Transverse colon (tissue), 4 donors: ENCODE measurements around the gene LTA. TPM values are rescaled to one million over a fixed set of nuclear protein-coding genes. Genes with fewer than 3 reads are reported as not detected.

Experiments used
- DNase-seq: peaks from one replicate; pipeline ENCODE4 v3.0.0-alpha.2; 2019
- H3K27ac ChIP-seq, 4 donors: fragments of 200-600 bp; sonication (generic); 2 replicates each; pipeline ENCODE4 v1.5.1; 2016 to 2018; ENCODE audit warnings: inconsistent platforms in 4 of 4
- H3K27me3 ChIP-seq: fragments of 200-600 bp; sonication (generic); 2 replicates; pipeline ENCODE4 v1.5.1; 2017; ENCODE audit warnings: inconsistent platforms
- H3K36me3 ChIP-seq, 4 donors: fragments of 200-600 bp; sonication (generic); 2 replicates each; pipeline ENCODE4 v1.5.1; 2017 to 2019; ENCODE audit warnings: inconsistent platforms in 4 of 4
- H3K4me1 ChIP-seq, 4 donors: fragments of 200-600 bp; sonication (generic); 2 replicates each; pipeline ENCODE4 v1.5.1; 2017 to 2020; ENCODE audit warnings: inconsistent platforms in 4 of 4
- H3K4me3 ChIP-seq, 4 donors: fragments of 200-600 bp; sonication (generic); 1 replicate in 1 of 4; 2 replicates in 3 of 4; pipeline versions ENCODE4 v1.5.1 to v1.6.1; 2017 to 2019; ENCODE audit warnings: inconsistent platforms in 4 of 4
- H3K9me3 ChIP-seq, 2 donors: fragments of 200-600 bp; sonication (generic); 2 replicates each; pipeline ENCODE4 v1.5.1; 2017 to 2019; ENCODE audit warnings: inconsistent platforms in 2 of 2
- CTCF ChIP-seq, 5 experiments: fragments of 200-600 bp in 3 of 5; fragments of 450-650 bp in 2 of 5; sonication (generic) in 3 of 5; IDR thresholded peaks; 1 replicate in 2 of 5; 2 replicates in 3 of 5; pipeline ENCODE4 v1.5.1; 2016 to 2017; ENCODE audit warnings: antibody characterized with exemption in 5 of 5, inconsistent platforms in 3 of 5, mild to moderate bottlenecking in 2 of 5, moderate library complexity in 1 of 5
- EP300 ChIP-seq: sonication (generic); formaldehyde crosslinking; IDR thresholded peaks from one replicate; pipeline ENCODE4 v1.6.1; 2017; ENCODE audit warnings: antibody characterized with exemption, low read depth
- POLR2A ChIP-seq: fragments of 450-650 bp; IDR thresholded peaks from one replicate; pipeline ENCODE4 v1.6.1; 2016; ENCODE audit warnings: antibody characterized with exemption, mild to moderate bottlenecking, moderate library complexity
- POLR2AphosphoS5 ChIP-seq, 3 donors: sonication (generic); formaldehyde crosslinking; IDR thresholded peaks; one replicate each; pipeline ENCODE4 v1.6.1; 2016; ENCODE audit warnings: antibody characterized with exemption in 3 of 3
- WGBS, 2 donors: methylation state at CpG; one replicate each; pipeline ENCODE4 v1.1.5; 2018; ENCODE audit warnings: low coverage in 1 of 2; 5-methylcytosine and 5-hydroxymethylcytosine counted together
- in situ Hi-C, 4 donors: fragments of 200-750 bp; cut with MboI; loops; one replicate each; pipeline versions ENCODE4 v1.15.0 to v1.15.1; 2017; ENCODE audit warnings: low sequenced_read_pairs in 3 of 4, low pct_ligation_motif_present in 1 of 4, low pct_unique_long_range_greater_than_20kb in 1 of 4
- intact Hi-C: fragments of 100-400 bp; cut with DNase I; formaldehyde crosslinking; loops from one replicate; pipeline ENCODE4 v1.15.1; 2023; ENCODE audit warnings: low total_unique reads
- total RNA-seq, 4 donors: library from RNA; depleted of rRNA; stranded (reverse); fragments of >200 nt; gene quantifications; one replicate each; pipeline ENCODE4 v1.1.0, GENCODE V29; 2016

The LTA gene
- total RNA-seq, 4 donors from 2014 or later = not detected

DNA sequence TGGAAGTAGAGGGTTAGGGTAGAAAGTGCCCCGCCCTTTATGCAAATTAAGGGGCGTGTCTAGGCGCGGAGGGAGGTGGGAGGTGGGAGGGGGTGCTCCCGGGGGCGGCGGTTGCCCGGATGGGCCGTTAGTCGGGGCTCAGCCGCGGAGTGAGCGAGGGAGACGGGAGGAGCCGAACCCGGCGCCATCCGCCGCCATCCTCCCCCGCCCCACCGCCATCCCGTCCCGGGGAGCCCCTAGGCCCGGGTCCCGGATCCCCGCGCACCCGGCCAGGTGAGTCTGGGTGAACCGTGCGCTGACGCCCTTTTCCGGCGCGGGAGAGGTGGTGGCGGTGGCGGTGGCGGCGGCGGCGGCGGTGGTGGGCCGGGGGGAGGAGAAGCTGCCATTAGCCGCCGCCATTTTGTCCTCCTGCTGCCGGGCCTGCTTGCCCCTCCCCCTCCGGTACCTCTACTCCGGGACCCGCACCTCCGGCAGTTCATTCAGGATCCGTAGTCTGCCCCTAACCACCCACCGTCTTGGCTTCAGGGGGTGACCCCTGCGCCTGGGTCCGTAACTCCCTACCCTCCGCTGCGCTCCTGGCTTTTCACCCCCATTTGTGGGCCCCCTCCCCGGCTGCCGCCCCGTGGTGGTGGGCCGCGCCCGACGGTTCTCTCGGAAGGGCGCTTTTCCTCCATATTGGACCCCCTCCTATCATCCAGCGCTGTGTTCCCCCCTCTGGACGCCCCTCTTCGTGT, 48.7 kb downstream of the LTA start, which contains the start of gene PRRC2A:
TSS of gene PRRC2A (plus strand) at position 130 of the 734 bp plus-strand sequence. CDS start 2,075 bp downstream, outside the sequence.
- Histone ChIP-seq H3K27me3 (no peaks in the 10 kb centered on the region), H3K36me3 (peaks cover 0 to 23% (median 13%) of the 10 kb centered on the region in 4 donors), H3K9me3 (no peaks in the 10 kb centered on the region), H3K4me3 (peak within 1 kb of the TSS; percentile 64 to 99 (median 76)), H3K4me1 (peaks cover 0 to 22% (median 20%) of the 10 kb centered on the region in 4 donors), H3K27ac (peak within 1 kb of the TSS; percentile 94 to 99 (median 97))
- TF ChIP-seq EP300 = no peak
- TF ChIP-seq POLR2AphosphoS5 (IDR thresholded peaks at IDR 0.05) = peak in 1 of 3 donors; percentile 39
- no peak for TF ChIP-seq POLR2A
- TF ChIP-seq CTCF (IDR thresholded peaks at IDR 0.05) = no peak
- DNase-seq = peak; percentile 96
- in situ Hi-C loops (no loop called here), intact Hi-C loops (no loop called here)
- 0% methylated on average over 4 to 29 of the region's 67 CpGs for WGBS, 2 donors

- Histone ChIP-seq H3K4me1 (peaks cover 0 to 22% (median 20%) of the 10 kb centered on the region in 4 donors), H3K27ac (peak overlapping the region; percentile 94 to 99 (median 97)), H3K9me3 (no peaks in the 10 kb centered on the region), H3K4me3 (peak overlapping the region; percentile 64 to 99 (median 76)), H3K27me3 (no peaks in the 10 kb centered on the region), H3K36me3 (peaks cover 0 to 30% (median 16%) of the 10 kb centered on the region in 4 donors)
- in situ Hi-C loops = no loop called here
- WGBS, 2 donors = 5 to 6% methylated on average over 9 to 15 of the region's 15 CpGs
- intact Hi-C loops = no loop called here
- DNase-seq = no peak
- TF ChIP-seq EP300 (no peak), CTCF (IDR thresholded peaks at IDR 0.05) (no peak), POLR2A (no peak), POLR2AphosphoS5 (IDR thresholded peaks at IDR 0.05) (no peak)
Measured at GRCh38 chr6:31621320-31621939, 49.3 kb downstream of the LTA start.

- H3K4me3 ChIP-seq = peak overlapping the region in 3 of 4 donors; percentile 73 to 99 (median 79)
- DNase-seq = peak; percentile 33
Measured at GRCh38 chr6:31621991-31622390, 49.9 kb downstream of the LTA start.

More at GRCh38 chr6:31621991-31622390, 49.9 kb downstream of the LTA start:
- intact Hi-C loops = no loop called here
- H3K27me3 ChIP-seq = no peaks in the 10 kb centered on the region
- TF ChIP-seq POLR2AphosphoS5 (IDR thresholded peaks at IDR 0.05) (no peak), POLR2A (no peak), EP300 (no peak), CTCF (IDR thresholded peaks at IDR 0.05) (no peak)
- H3K4me1 ChIP-seq = peaks cover 0 to 22% (median 20%) of the 10 kb centered on the region in 4 donors
- H3K36me3 ChIP-seq = peaks cover 0 to 36% (median 19%) of the 10 kb centered on the region in 4 donors
- peak overlapping the region; percentile 94 to 99 (median 97) for H3K27ac ChIP-seq
- in situ Hi-C loops = no loop called here
- H3K9me3 ChIP-seq = no peaks in the 10 kb centered on the region
- WGBS, 2 donors = 13 to 15% methylated on average over 2 to 4 of the region's 4 CpGs
